B cell (primary cell): ENCODE data around the gene CASP12. TPM values are rescaled to one million over a fixed set of nuclear protein-coding genes. Genes with fewer than 3 reads are reported as not detected.

Source experiments
- ATAC-seq: fragments of 200-7000 bp; cut with Tn5 transposase; one replicate; pipeline ENCODE4 v1.10.0; 2021; ENCODE audit warnings: low read depth, mild to moderate bottlenecking, moderate number of reproducible peaks, moderate library complexity
- CTCF ChIA-PET: fragments of 350-600 bp; sonication (Branson Sonifier 250); formaldehyde crosslinking; loops from one replicate; lab custom pipeline; 2021; ENCODE audit warnings: antibody characterized with exemption, inconsistent platforms; lab: Charles Lee
- POLR2A ChIA-PET: fragments of 350-600 bp; sonication (Branson Sonifier 250); formaldehyde crosslinking; loops from one replicate; lab custom pipeline; 2021; ENCODE audit warnings: antibody characterized with exemption; lab: Charles Lee
- DNase-seq: peaks from one replicate; pipeline ENCODE4 v3.0.0; 2013
- H2AFZ ChIP-seq: 2 replicates; pipeline ENCODE4 v1.6.1; 2012; ENCODE audit warnings: mild to moderate bottlenecking, low read depth, low read length; ENCODE audit not compliant: insufficient read depth, poor library complexity, severe bottlenecking
- H3K27ac ChIP-seq, 2 donors: 1 replicate in 1 of 2; 2 replicates in 1 of 2; pipeline ENCODE4 v1.5.1; 2012 to 2013; ENCODE audit warnings: low read length in 2 of 2, mild to moderate bottlenecking in 2 of 2, moderate library complexity in 1 of 2
- H3K27me3 ChIP-seq, 4 experiments: fragments of 200-600 bp in 1 of 4; sonication (generic) in 1 of 4; replicated peaks in 1 of 4; 1 replicate in 2 of 4; 2 replicates in 2 of 4; pipeline versions ENCODE4 v1.6.1 to v1.7.0; 2013 to 2016; ENCODE audit warnings: low read length in 3 of 4, mild to moderate bottlenecking in 2 of 4, mixed read lengths in 1 of 4, moderate library complexity in 1 of 4; ENCODE audit not compliant: insufficient read depth in 4 of 4, control insufficient read depth in 3 of 4; ENCODE audit errors: control extremely low read depth in 1 of 4
- H3K36me3 ChIP-seq, 2 experiments: replicated peaks in 1 of 2; 1 replicate in 1 of 2; 2 replicates in 1 of 2; pipeline versions ENCODE4 v1.6.1 to v1.7.1; 2013; ENCODE audit warnings: low read length in 1 of 2; ENCODE audit not compliant: insufficient read depth in 2 of 2, control insufficient read depth in 1 of 2; ENCODE audit errors: control extremely low read depth in 1 of 2, extremely low read depth in 1 of 2
- H3K4me1 ChIP-seq, 2 donors: fragments of 200-600 bp in 1 of 2; sonication (generic) in 1 of 2; 1 replicate in 1 of 2; 2 replicates in 1 of 2; pipeline versions ENCODE4 v1.5.1 to v1.6.1; 2013 to 2017; ENCODE audit warnings: low read length in 2 of 2; ENCODE audit not compliant: control insufficient read depth in 2 of 2, insufficient read depth in 2 of 2
- H3K4me2 ChIP-seq: replicated peaks from 2 replicates; pipeline ENCODE3; 2012; ENCODE audit warnings: mild to moderate bottlenecking, low read depth, low read length; ENCODE audit not compliant: poor library complexity, severe bottlenecking
- H3K4me3 ChIP-seq, 5 experiments: fragments of 200-600 bp in 1 of 5; sonication (generic) in 1 of 5; 1 replicate in 3 of 5; 2 replicates in 2 of 5; pipeline versions ENCODE4 v1.5.1 to v1.7.0; 2011 to 2016; ENCODE audit warnings: low read length in 4 of 5, mild to moderate bottlenecking in 4 of 5, low read depth in 2 of 5, control low read depth in 1 of 5, moderate library complexity in 1 of 5; ENCODE audit not compliant: insufficient read depth in 1 of 5; ENCODE audit errors: control extremely low read depth in 1 of 5, extremely low read depth in 1 of 5
- H3K79me2 ChIP-seq: fragments of 200-600 bp; sonication (generic); one replicate; pipeline ENCODE4 v1.6.0; 2016; ENCODE audit warnings: low read length; ENCODE audit not compliant: control insufficient read depth, insufficient read depth
- H3K9ac ChIP-seq: fragments of 200-600 bp; sonication (generic); 2 replicates; pipeline ENCODE4 v1.6.1; 2017; ENCODE audit warnings: mild to moderate bottlenecking, low read length, moderate library complexity
- H3K9me3 ChIP-seq, 3 donors: one replicate each; pipeline versions ENCODE4 v1.6.1 to v1.7.1; 2013; ENCODE audit warnings: low read length in 2 of 3; ENCODE audit not compliant: control insufficient read depth in 2 of 3, insufficient read depth in 1 of 3; ENCODE audit errors: control extremely low read depth in 1 of 3
- H4K20me1 ChIP-seq: 2 replicates; pipeline ENCODE4 v1.6.0; 2012; ENCODE audit warnings: mild to moderate bottlenecking, low read length; ENCODE audit not compliant: insufficient read depth, control insufficient read depth, poor library complexity, severe bottlenecking
- H3K27ac Mint-ChIP-seq: one replicate; pipeline ENCODE4 v1.8.0; 2021; ENCODE audit warnings: mixed read lengths
- H3K27me3 Mint-ChIP-seq: one replicate; pipeline ENCODE4 v1.8.0; 2021; ENCODE audit warnings: mixed read lengths
- H3K4me1 Mint-ChIP-seq: one replicate; pipeline ENCODE4 v1.8.0; 2021; ENCODE audit warnings: mixed read lengths
- H3K4me3 Mint-ChIP-seq: one replicate; pipeline ENCODE4 v1.8.0; 2021; ENCODE audit warnings: mixed read lengths
- H3K9me3 Mint-ChIP-seq: one replicate; pipeline ENCODE4 v1.8.0; 2022; ENCODE audit warnings: mixed read lengths; ENCODE audit not compliant: insufficient read depth
- CTCF ChIP-seq: fragments of 200-600 bp; IDR thresholded peaks from one replicate; pipeline ENCODE4 v1.8.0; 2022; ENCODE audit warnings: antibody characterized with exemption, mild to moderate bottlenecking
- EZH2 ChIP-seq: IDR thresholded peaks from 2 replicates; pipeline ENCODE4 v1.6.1; 2012; ENCODE audit warnings: borderline replicate concordance, low read depth, mild to moderate bottlenecking, moderate library complexity, low read length; ENCODE audit not compliant: insufficient read depth, poor library complexity, severe bottlenecking
- WGBS: methylation state at CpG from one replicate; pipeline ENCODE4 v1.1.5; 2013; ENCODE audit warnings: missing lambda C conversion rate; ENCODE audit not compliant: insufficient coverage; 5-methylcytosine and 5-hydroxymethylcytosine counted together
- intact Hi-C: fragments of 100-400 bp; cut with micrococcal nuclease; formaldehyde crosslinking; loops from one replicate; pipeline ENCODE4 v1.10.0; 2022
- polyA plus RNA-seq: library from polyadenylated mRNA; depleted of rRNA; stranded (reverse); fragments of >200 nt; gene quantifications from 2 replicates; pipeline ENCODE4 v1.2.3, GENCODE V29; 2012
- total RNA-seq, 2 donors: library from RNA; stranded (reverse); fragments of 120-200 nt in 1 of 2; gene quantifications; 1 replicate in 1 of 2; 2 replicates in 1 of 2; pipeline versions ENCODE4 v1.2.3 to v1.2.4, GENCODE V29; 2013 to 2022

Gene CASP12
- total and polyA plus RNA-seq, 2 donors (not counting 1 experiment from before 2014, with no cell fraction given), result 0.09 TPM; not detected in 1

GRCh38 chr11:104892723-104893511, 5.3 kb downstream of the CASP12 start:
- ChIA-PET CTCF (interaction anchor here (1.1 kb wide), 1 partner anchor 41 kb away, joined by 3 read pairs; no protein-coding TSS in a partner anchor), POLR2A (no interaction called here)
- H3K4me2 ChIP-seq, result no peak overlapping the region
- no peak overlapping the region for H3K4me3 ChIP-seq
- H3K4me1 Mint-ChIP-seq, result peaks cover 8% of the 10 kb centered on the region
- no peaks in the 10 kb centered on the region for H4K20me1 ChIP-seq
- H3K27me3 Mint-ChIP-seq, result no peaks in the 10 kb centered on the region
- TF ChIP-seq EZH2, result no peak
- no peak for TF ChIP-seq CTCF
- intact Hi-C loops, result no loop called here
- H3K4me3 Mint-ChIP-seq, result no peak overlapping the region
- no peak overlapping the region for H3K27ac ChIP-seq
- WGBS, result no CpG with 5 or more reads among the region's 3 CpGs
- H3K9me3 Mint-ChIP-seq, result no peaks in the 10 kb centered on the region
- no peaks in the 10 kb centered on the region for H3K9me3 ChIP-seq
- no peaks in the 10 kb centered on the region for H3K79me2 ChIP-seq
- no peak overlapping the region for H2AFZ ChIP-seq
- peaks cover 2 to 4% of the 10 kb centered on the region in 2 donors for H3K4me1 ChIP-seq
- no peak overlapping the region for H3K27ac Mint-ChIP-seq
- H3K27me3 ChIP-seq, result no peaks in the 10 kb centered on the region
- H3K36me3 ChIP-seq, result no peaks in the 10 kb centered on the region
- DNase-seq, result no peak
- no peak overlapping the region for H3K9ac ChIP-seq
- ATAC-seq, result no peak

- no peaks in the 10 kb centered on the region for H3K36me3 ChIP-seq
- TF ChIP-seq EZH2 (no peak), CTCF (no peak)
- H3K9me3 ChIP-seq, result no peaks in the 10 kb centered on the region
- no peaks in the 10 kb centered on the region for H3K27me3 Mint-ChIP-seq
- H2AFZ ChIP-seq, result no peak overlapping the region
- no peaks in the 10 kb centered on the region for H3K9me3 Mint-ChIP-seq
- no peak overlapping the region for H3K4me2 ChIP-seq
- no peak overlapping the region for H3K4me3 Mint-ChIP-seq
- CTCF ChIA-PET, result no interaction called here
- no peak overlapping the region for H3K4me3 ChIP-seq
- intact Hi-C loops, result no loop called here
- WGBS, result 95% methylated on average over 4 of the region's 4 CpGs
- POLR2A ChIA-PET, result no interaction called here
- no peak for DNase-seq
- no peaks in the 10 kb centered on the region for H3K79me2 ChIP-seq
- no peaks in the 10 kb centered on the region for H4K20me1 ChIP-seq
- peaks cover 1% of the 10 kb centered on the region for H3K4me1 Mint-ChIP-seq
- no peaks in the 10 kb centered on the region for H3K27me3 ChIP-seq
- ATAC-seq, result no peak
- H3K27ac Mint-ChIP-seq, result no peak overlapping the region
- no peak overlapping the region for H3K9ac ChIP-seq
- H3K27ac ChIP-seq, result no peak overlapping the region
- H3K4me1 ChIP-seq, result peaks cover 0 to 4% of the 10 kb centered on the region in 2 donors
These were observed 7.1 kb downstream of the CASP12 start for GRCh38 chr11:104891135-104891534.
